Kidney epithelial cell (primary cell): Measurements from ENCODE around the gene DUSP2. TPM values are rescaled to one million over a fixed set of nuclear protein-coding genes. Genes with fewer than 3 reads are reported as not detected.

Source experiments
- DNase-seq: peaks from one replicate; pipeline ENCODE4 v3.0.0-alpha.2; 2010; ENCODE audit warnings: low read depth
- H3K27me3 ChIP-seq: 2 replicates; pipeline ENCODE4 v1.6.0; 2011; ENCODE audit warnings: low read length; ENCODE audit not compliant: control insufficient read depth, insufficient read depth
- H3K36me3 ChIP-seq: 2 replicates; pipeline ENCODE4 v1.5.1; 2011; ENCODE audit warnings: low read length; ENCODE audit not compliant: control insufficient read depth, insufficient read depth
- H3K4me3 ChIP-seq: 2 replicates; pipeline ENCODE4 v1.5.1; 2011; ENCODE audit warnings: low read depth, mild to moderate bottlenecking, control low read depth, low read length
- CTCF ChIP-seq: IDR thresholded peaks from 2 replicates; pipeline ENCODE4 v1.5.1; 2011; ENCODE audit warnings: mild to moderate bottlenecking, moderate library complexity, low read length, control low read depth, inconsistent platforms; ENCODE audit not compliant: insufficient read depth, poor library complexity, severe bottlenecking
- total RNA-seq: library from RNA; depleted of rRNA; stranded (reverse); fragments of >200 nt; gene quantifications from 2 replicates; pipeline ENCODE4 v1.2.3, GENCODE V29; 2015

The DUSP2 gene
- total RNA-seq, 1 donor from 2014 or later: 1.7 TPM

- Histone ChIP-seq H3K36me3 (no peaks in the 10 kb centered on the region), H3K4me3 (no peak overlapping the region), H3K27me3 (peaks cover 30% of the 10 kb centered on the region)
- DNase-seq: no peak
- no peak for TF ChIP-seq CTCF
Measured at GRCh38 chr2:96131813-96132745, 13.2 kb downstream of the DUSP2 start.

GRCh38 chr2:96131152-96131812 is 14.0 kb downstream of the DUSP2 start:
- no peak for DNase-seq
- peaks cover 27% of the 10 kb centered on the region for H3K27me3 ChIP-seq
- no peak for TF ChIP-seq CTCF
- H3K36me3 ChIP-seq: no peaks in the 10 kb centered on the region
- H3K4me3 ChIP-seq: no peak overlapping the region

GRCh38 chr2:96130483-96130882 is 14.8 kb downstream of the DUSP2 start:
- Histone ChIP-seq H3K27me3 (peaks cover 24% of the 10 kb centered on the region), H3K36me3 (no peaks in the 10 kb centered on the region), H3K4me3 (no peak overlapping the region)
- DNase-seq: no peak
- TF ChIP-seq CTCF: no peak

GRCh38 chr2:96129528-96130120 is 15.6 kb downstream of the DUSP2 start:
- Histone ChIP-seq H3K27me3 (peaks cover 22% of the 10 kb centered on the region), H3K36me3 (no peaks in the 10 kb centered on the region), H3K4me3 (no peak overlapping the region)
- no peak for TF ChIP-seq CTCF
- DNase-seq: no peak

- Histone ChIP-seq H3K36me3 (no peaks in the 10 kb centered on the region), H3K4me3 (no peak overlapping the region), H3K27me3 (peaks cover 20% of the 10 kb centered on the region)
- TF ChIP-seq CTCF: no peak
- no peak for DNase-seq
Measured at GRCh38 chr2:96128456-96128855, 16.8 kb downstream of the DUSP2 start.
